ENCODE data around the gene GPR15.

GRCh38 chr3:98581474-98581873, 49.7 kb downstream of the GPR15 start:
- no peak for TF ChIP-seq GABPA (IDR thresholded peaks at IDR 0.05; ENCODE audit: low read depth)
- no peak for TF ChIP-seq ZNF24 (IDR thresholded peaks at IDR 0.05)
- no peak for TF ChIP-seq TAF1 (IDR thresholded peaks at IDR 0.05; ENCODE audit: borderline replicate concordance, low read depth, low read length)
- no peak for TF ChIP-seq POLR2A (IDR thresholded peaks at IDR 0.05; ENCODE audit: low read depth, low read length)
- no peak for TF ChIP-seq POLR2AphosphoS5 (IDR thresholded peaks at IDR 0.05; ENCODE audit: low read length)
- no peak for TF ChIP-seq USF1 (IDR thresholded peaks at IDR 0.05; ENCODE audit: borderline replicate concordance, extremely low read length, insufficient read depth, low read depth, low read length)
- TF ChIP-seq, protein P1, sequence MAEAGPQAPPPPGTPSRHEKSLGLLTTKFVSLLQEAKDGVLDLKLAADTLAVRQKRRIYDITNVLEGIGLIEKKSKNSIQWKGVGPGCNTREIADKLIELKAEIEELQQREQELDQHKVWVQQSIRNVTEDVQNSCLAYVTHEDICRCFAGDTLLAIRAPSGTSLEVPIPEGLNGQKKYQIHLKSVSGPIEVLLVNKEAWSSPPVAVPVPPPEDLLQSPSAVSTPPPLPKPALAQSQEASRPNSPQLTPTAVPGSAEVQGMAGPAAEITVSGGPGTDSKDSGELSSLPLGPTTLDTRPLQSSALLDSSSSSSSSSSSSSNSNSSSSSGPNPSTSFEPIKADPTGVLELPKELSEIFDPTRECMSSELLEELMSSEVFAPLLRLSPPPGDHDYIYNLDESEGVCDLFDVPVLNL (IDR thresholded peaks at IDR 0.05; ENCODE audit: low read depth, low read length) = no peak
- TF ChIP-seq CTCF (IDR thresholded peaks at IDR 0.05 in 2 of 3, conservative IDR thresholded peaks at IDR 0.05 in 1 of 3; ENCODE audit: control insufficient read depth in 2 of 3, extremely low read depth in 1 of 3, insufficient read depth in 1 of 3, low read depth in 3 of 3, low read length in 3 of 3) = no peak
- no peak for TF ChIP-seq REST (IDR thresholded peaks at IDR 0.05; ENCODE audit: low read depth, low read length)
- TF ChIP-seq CHD4 (IDR thresholded peaks at IDR 0.05) = no peak

All from GM12878 (cell line).